Trophoblast cell (in vitro differentiated cells and primary cell): Measurements from ENCODE around the gene STPG4.

Source experiments
- DNase-seq, 2 donors: peaks; one replicate each; pipeline ENCODE4 v3.0.0-alpha.2; 2016
- H2AFZ ChIP-seq: 2 replicates; pipeline ENCODE4 v1.6.1; 2013; ENCODE audit warnings: low read length, moderate library complexity, mild to moderate bottlenecking; ENCODE audit not compliant: insufficient read depth, poor library complexity
- H2AK5ac ChIP-seq: 2 replicates; pipeline ENCODE4 v1.6.1; 2013; ENCODE audit warnings: mild to moderate bottlenecking, low read length
- H2BK120ac ChIP-seq: 2 replicates; pipeline ENCODE4 v1.6.1; 2013; ENCODE audit warnings: low read length, mild to moderate bottlenecking, moderate library complexity; ENCODE audit not compliant: insufficient read depth, poor library complexity
- H2BK12ac ChIP-seq: 2 replicates; pipeline ENCODE4 v1.6.1; 2013; ENCODE audit warnings: mild to moderate bottlenecking, low read length, moderate library complexity
- H2BK5ac ChIP-seq: 2 replicates; pipeline ENCODE4 v1.6.1; 2013; ENCODE audit warnings: low read length, low read depth, moderate library complexity, mild to moderate bottlenecking; ENCODE audit not compliant: poor library complexity
- H3K14ac ChIP-seq: 2 replicates; pipeline ENCODE4 v1.6.1; 2013; ENCODE audit warnings: mild to moderate bottlenecking, low read length
- H3K18ac ChIP-seq: 2 replicates; pipeline ENCODE4 v1.6.1; 2013; ENCODE audit warnings: mild to moderate bottlenecking, low read length
- H3K23ac ChIP-seq: 2 replicates; pipeline ENCODE4 v1.6.1; 2013; ENCODE audit warnings: low read length
- H3K27ac ChIP-seq: 2 replicates; pipeline ENCODE4 v1.5.1; 2013; ENCODE audit warnings: low read depth, mild to moderate bottlenecking, inconsistent platforms, low read length, moderate library complexity
- H3K27me3 ChIP-seq: 2 replicates; pipeline ENCODE4 v1.6.1; 2013; ENCODE audit warnings: inconsistent platforms, mild to moderate bottlenecking, low read length, moderate library complexity; ENCODE audit not compliant: insufficient read depth
- H3K36me3 ChIP-seq, 2 experiments: 1 replicate in 1 of 2; 2 replicates in 1 of 2; pipeline ENCODE4 v1.6.1; 2013; ENCODE audit warnings: low read length in 2 of 2, mild to moderate bottlenecking in 2 of 2, moderate library complexity in 1 of 2; ENCODE audit not compliant: insufficient read depth in 2 of 2, control insufficient read depth in 1 of 2
- H3K4ac ChIP-seq: 2 replicates; pipeline ENCODE4 v1.6.1; 2013; ENCODE audit warnings: low read depth, mild to moderate bottlenecking, low read length, moderate library complexity
- H3K4me1 ChIP-seq, 2 experiments: 1 replicate in 1 of 2; 2 replicates in 1 of 2; pipeline ENCODE4 v1.6.1; 2013; ENCODE audit warnings: low read length in 2 of 2, mild to moderate bottlenecking in 2 of 2, moderate library complexity in 1 of 2; ENCODE audit not compliant: insufficient read depth in 2 of 2, control insufficient read depth in 1 of 2
- H3K4me2 ChIP-seq: 2 replicates; pipeline ENCODE4 v1.6.1; 2013; ENCODE audit warnings: inconsistent platforms, mild to moderate bottlenecking, low read length, moderate library complexity
- H3K4me3 ChIP-seq: 2 replicates; pipeline ENCODE4 v1.5.1; 2013; ENCODE audit warnings: mild to moderate bottlenecking, low read depth, low read length, inconsistent platforms
- H3K79me1 ChIP-seq: one replicate; pipeline ENCODE4 v1.6.1; 2013; ENCODE audit warnings: low read length
- H3K79me2 ChIP-seq: 2 replicates; pipeline ENCODE4 v1.6.1; 2013; ENCODE audit warnings: low read length, mild to moderate bottlenecking; ENCODE audit not compliant: control insufficient read depth, insufficient read depth, poor library complexity
- H3K9ac ChIP-seq: 2 replicates; pipeline ENCODE4 v1.6.1; 2013; ENCODE audit warnings: mild to moderate bottlenecking, low read length
- H3K9me3 ChIP-seq: 2 replicates; pipeline ENCODE4 v1.6.1; 2013; ENCODE audit warnings: low read depth, mild to moderate bottlenecking, control low read depth, inconsistent platforms, low read length; ENCODE audit not compliant: insufficient read depth
- H4K12ac ChIP-seq: 2 replicates; pipeline ENCODE4 v1.6.1; 2013; ENCODE audit warnings: low read depth, mild to moderate bottlenecking, low read length, moderate library complexity
- H4K8ac ChIP-seq: 2 replicates; pipeline ENCODE4 v1.6.1; 2013; ENCODE audit warnings: low read depth, mild to moderate bottlenecking, low read length, moderate library complexity
- H4K91ac ChIP-seq: one replicate; pipeline ENCODE4 v1.6.1; 2013; ENCODE audit warnings: low read depth, mild to moderate bottlenecking, low read length, moderate library complexity
- WGBS: extraction: QIAGEN DNeasy Blood & Tissue Kit; methylation state at CpG from one replicate; pipeline ENCODE4 v1.1.7; 2013; ENCODE audit warnings: missing lambda C conversion rate; ENCODE audit not compliant: insufficient read length, insufficient coverage; ENCODE audit errors: extremely low coverage; 5-methylcytosine and 5-hydroxymethylcytosine counted together

STPG4 gene

GRCh38 chr2:47046271-47046670 is 108.8 kb downstream of the STPG4 start:
- DNase-seq: no peak
- Histone ChIP-seq H4K12ac (no peak overlapping the region), H3K4me3 (no peak overlapping the region), H2BK12ac (no peak overlapping the region), H4K91ac (no peak overlapping the region), H2AK5ac (no peak overlapping the region), H3K4me2 (no peak overlapping the region), H3K9ac (no peak overlapping the region), H3K27ac (no peak overlapping the region), H3K9me3 (peaks cover 7% of the 10 kb centered on the region), H3K14ac (no peak overlapping the region), H3K18ac (no peak overlapping the region), H2AFZ (no peak overlapping the region), H3K23ac (no peak overlapping the region), H3K79me1 (peaks cover 9% of the 10 kb centered on the region), H4K8ac (no peak overlapping the region), H3K27me3 (no peaks in the 10 kb centered on the region), H3K4ac (no peak overlapping the region), H3K36me3 (peaks cover 32 to 53% of the 10 kb centered on the region in 2 experiments), H2BK120ac (no peak overlapping the region), H3K4me1 (peaks cover 15 to 19% of the 10 kb centered on the region in 2 experiments), H3K79me2 (peaks cover 2% of the 10 kb centered on the region), H2BK5ac (no peak overlapping the region)
- WGBS: no CpG with 5 or more reads among the region's 5 CpGs

- Histone ChIP-seq H2AFZ (no peak overlapping the region), H3K23ac (no peak overlapping the region), H4K91ac (no peak overlapping the region), H3K4me1 (peaks cover 14 to 25% of the 10 kb centered on the region in 2 experiments), H2BK12ac (no peak overlapping the region), H3K9me3 (peaks cover 9% of the 10 kb centered on the region), H3K18ac (no peak overlapping the region), H3K36me3 (peaks cover 32 to 54% of the 10 kb centered on the region in 2 experiments), H2BK120ac (no peak overlapping the region), H3K14ac (no peak overlapping the region), H3K4me2 (peak overlapping the region; percentile 14), H2AK5ac (no peak overlapping the region), H3K27me3 (no peaks in the 10 kb centered on the region), H3K27ac (no peak overlapping the region), H4K8ac (no peak overlapping the region), H3K79me2 (peaks cover 2% of the 10 kb centered on the region), H3K9ac (no peak overlapping the region), H3K4me3 (no peak overlapping the region), H3K79me1 (peaks cover 11% of the 10 kb centered on the region), H4K12ac (no peak overlapping the region), H3K4ac (no peak overlapping the region), H2BK5ac (peak overlapping the region; percentile 13)
- WGBS: no CpG with 5 or more reads among the region's 4 CpGs
- DNase-seq: no peak
Measured at GRCh38 chr2:47043891-47044239, 111.2 kb downstream of the STPG4 start.

- H3K4me2 ChIP-seq: peak overlapping the region; percentile 14
- H2BK120ac ChIP-seq: peak overlapping the region; percentile 40
- peak overlapping the region; percentile 17 for H2BK5ac ChIP-seq
- no peak overlapping the region for H4K12ac ChIP-seq
- peaks cover 32 to 53% of the 10 kb centered on the region in 2 experiments for H3K36me3 ChIP-seq
- peak; percentile 67 to 80 for DNase-seq
- peak overlapping the region; percentile 83 for H3K27ac ChIP-seq
- H2AK5ac ChIP-seq: peak overlapping the region; percentile 12
- no peak overlapping the region for H3K4ac ChIP-seq
- H3K18ac ChIP-seq: peak overlapping the region; percentile 21
- peak overlapping the region; percentile 5 for H4K8ac ChIP-seq
- H3K79me2 ChIP-seq: peaks cover 2% of the 10 kb centered on the region
- H3K4me3 ChIP-seq: no peak overlapping the region
- H2BK12ac ChIP-seq: peak overlapping the region; percentile 35
- peaks cover 13 to 22% of the 10 kb centered on the region in 2 experiments for H3K4me1 ChIP-seq
- no peak overlapping the region for H3K23ac ChIP-seq
- peaks cover 9% of the 10 kb centered on the region for H3K9me3 ChIP-seq
- no peak overlapping the region for H3K9ac ChIP-seq
- peak overlapping the region; percentile 65 for H4K91ac ChIP-seq
- peaks cover 11% of the 10 kb centered on the region for H3K79me1 ChIP-seq
- H2AFZ ChIP-seq: no peak overlapping the region
- WGBS: no CpG with 5 or more reads among the region's 8 CpGs
- peak overlapping the region; percentile 23 for H3K14ac ChIP-seq
- no peaks in the 10 kb centered on the region for H3K27me3 ChIP-seq
Measured at GRCh38 chr2:47043142-47043890, 111.8 kb downstream of the STPG4 start.

- H2BK5ac ChIP-seq: no peak overlapping the region
- H3K23ac ChIP-seq: no peak overlapping the region
- H4K8ac ChIP-seq: no peak overlapping the region
- H4K12ac ChIP-seq: no peak overlapping the region
- peaks cover 30 to 47% of the 10 kb centered on the region in 2 experiments for H3K36me3 ChIP-seq
- no peak overlapping the region for H3K14ac ChIP-seq
- no peak overlapping the region for H3K4me3 ChIP-seq
- no CpG with 5 or more reads among the region's 11 CpGs for WGBS
- H3K9ac ChIP-seq: no peak overlapping the region
- no peak overlapping the region for H3K27ac ChIP-seq
- no peak overlapping the region for H2BK12ac ChIP-seq
- DNase-seq: no peak
- H3K79me2 ChIP-seq: peaks cover 2% of the 10 kb centered on the region
- H4K91ac ChIP-seq: no peak overlapping the region
- peaks cover 19 to 25% of the 10 kb centered on the region in 2 experiments for H3K4me1 ChIP-seq
- no peaks in the 10 kb centered on the region for H3K27me3 ChIP-seq
- H2BK120ac ChIP-seq: no peak overlapping the region
- no peak overlapping the region for H3K18ac ChIP-seq
- H3K79me1 ChIP-seq: peaks cover 13% of the 10 kb centered on the region
- H3K9me3 ChIP-seq: peaks cover 9% of the 10 kb centered on the region
- no peak overlapping the region for H3K4ac ChIP-seq
- no peak overlapping the region for H2AFZ ChIP-seq
- no peak overlapping the region for H3K4me2 ChIP-seq
- no peak overlapping the region for H2AK5ac ChIP-seq
Measured at GRCh38 chr2:47041891-47042684, 113.0 kb downstream of the STPG4 start.
